ENCODE measurements around the gene PEF1. TPM values are rescaled to one million over a fixed set of nuclear protein-coding genes. Genes with fewer than 3 reads are reported as not detected.

The PEF1 gene
- total RNA-seq, 1 experiment from 2014 or later, result 40.3 TPM

DNA sequence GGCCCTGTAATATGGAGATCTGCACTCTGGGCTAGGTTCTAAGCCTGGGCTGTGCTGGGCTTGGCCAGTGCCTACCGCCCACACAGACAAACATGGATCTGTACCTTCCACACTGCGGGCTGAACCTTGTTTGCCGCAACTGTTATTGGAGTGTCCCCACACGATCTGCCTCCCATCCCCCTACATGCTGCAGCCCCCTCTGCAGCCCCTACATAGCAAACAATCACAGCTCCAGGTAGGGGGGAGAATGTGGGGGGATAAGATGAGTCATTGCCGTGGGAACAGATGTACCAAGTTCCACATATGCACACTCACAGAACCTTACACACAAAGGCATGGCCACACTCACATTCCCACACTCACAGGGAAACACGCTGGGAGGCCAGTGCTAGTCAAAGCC is 29.3 kb downstream of the PEF1 start:
- no peak overlapping the region for H3K4me3 Mint-ChIP-seq
- H3K4me1 Mint-ChIP-seq, result peaks cover 15 to 17% of the 10 kb centered on the region in 2 experiments

More for the DNA sequence above, 29.3 kb downstream of the PEF1 start:
- Histone ChIP-seq H3K27me3 (ENCODE audit: insufficient read depth, low read length) (peaks cover 11% of the 10 kb centered on the region; the same call in 1 of the 2 replicates), H4K91ac (ENCODE audit: insufficient read length, low read depth, low read length) (no peak overlapping the region), H2BK12ac (ENCODE audit: insufficient read length, low read depth, low read length) (no peak overlapping the region), H3K9me3 (ENCODE audit: control insufficient read depth, low read depth, low read length) (no peaks in the 10 kb centered on the region), H3K14ac (ENCODE audit: insufficient read depth, low read length) (no peak overlapping the region), H3K4me1 (ENCODE audit: insufficient read depth, low read length) (no peaks in the 10 kb centered on the region), H3T11ph (ENCODE audit: low read length) (no peak overlapping the region), H2BK120ac (ENCODE audit: low read depth, low read length, poor library complexity, severe bottlenecking) (no peak overlapping the region), H3K79me1 (ENCODE audit: insufficient read depth, low read depth, low read length, poor library complexity, severe bottlenecking) (no peaks in the 10 kb centered on the region), H3K23ac (ENCODE audit: insufficient read length, low read depth, low read length) (no peak overlapping the region), H3K4me2 (ENCODE audit: insufficient read depth, insufficient read length, low read length) (no peak overlapping the region), H3K4ac (ENCODE audit: low read depth, low read length) (no peak overlapping the region), H2BK20ac (ENCODE audit: low read depth, low read length, poor library complexity, severe bottlenecking) (no peak overlapping the region), H2AK5ac (ENCODE audit: insufficient read length, low read length) (no peak overlapping the region), H3K79me2 (ENCODE audit: insufficient read depth, low read length) (no peaks in the 10 kb centered on the region), H3K23me2 (ENCODE audit: insufficient read length, low read depth, low read length, poor library complexity, severe bottlenecking) (peaks cover 5% of the 10 kb centered on the region), H4K8ac (replicated peaks; ENCODE audit: insufficient read length, low read depth, low read length) (no peak overlapping the region), H3K56ac (ENCODE audit: insufficient read length, low read depth, low read length) (no peak overlapping the region), H2AFZ (ENCODE audit: low read length) (no peak overlapping the region), H4K20me1 (ENCODE audit: control insufficient read depth, insufficient read depth, insufficient read length) (peaks cover 2% of the 10 kb centered on the region), H2BK5ac (ENCODE audit: insufficient read length, low read length) (no peak overlapping the region), H3K27ac (ENCODE audit: insufficient read length, low read depth, low read length) (no peak overlapping the region), H3K18ac (ENCODE audit: insufficient read length, low read depth, low read length) (no peak overlapping the region), H4K5ac (ENCODE audit: insufficient read length, low read depth, low read length) (no peak overlapping the region), H2BK15ac (ENCODE audit: low read depth, low read length) (no peak overlapping the region), H3K9ac (ENCODE audit: extremely low read depth, insufficient read length, low read length) (no peak overlapping the region)
- no CpG with 5 or more reads among the region's 6 CpGs for WGBS (ENCODE audit: extremely low coverage, insufficient read length, low lambda C conversion rate)
- TF ChIP-seq, protein P1, sequence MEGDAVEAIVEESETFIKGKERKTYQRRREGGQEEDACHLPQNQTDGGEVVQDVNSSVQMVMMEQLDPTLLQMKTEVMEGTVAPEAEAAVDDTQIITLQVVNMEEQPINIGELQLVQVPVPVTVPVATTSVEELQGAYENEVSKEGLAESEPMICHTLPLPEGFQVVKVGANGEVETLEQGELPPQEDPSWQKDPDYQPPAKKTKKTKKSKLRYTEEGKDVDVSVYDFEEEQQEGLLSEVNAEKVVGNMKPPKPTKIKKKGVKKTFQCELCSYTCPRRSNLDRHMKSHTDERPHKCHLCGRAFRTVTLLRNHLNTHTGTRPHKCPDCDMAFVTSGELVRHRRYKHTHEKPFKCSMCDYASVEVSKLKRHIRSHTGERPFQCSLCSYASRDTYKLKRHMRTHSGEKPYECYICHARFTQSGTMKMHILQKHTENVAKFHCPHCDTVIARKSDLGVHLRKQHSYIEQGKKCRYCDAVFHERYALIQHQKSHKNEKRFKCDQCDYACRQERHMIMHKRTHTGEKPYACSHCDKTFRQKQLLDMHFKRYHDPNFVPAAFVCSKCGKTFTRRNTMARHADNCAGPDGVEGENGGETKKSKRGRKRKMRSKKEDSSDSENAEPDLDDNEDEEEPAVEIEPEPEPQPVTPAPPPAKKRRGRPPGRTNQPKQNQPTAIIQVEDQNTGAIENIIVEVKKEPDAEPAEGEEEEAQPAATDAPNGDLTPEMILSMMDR (conservative IDR thresholded peaks at IDR 0.05), result no peak
- H3K27ac Mint-ChIP-seq, result no peak overlapping the region
- H3K36me3 Mint-ChIP-seq (ENCODE audit: insufficient read depth in 1 of 3, low read depth in 3 of 3), result no peaks in the 10 kb centered on the region; a peak in 1 of 7 replicates
- DNase-seq, result no peak
- no peaks in the 10 kb centered on the region for H3K9me3 Mint-ChIP-seq
- H3K27me3 Mint-ChIP-seq (ENCODE audit: low read depth), result peaks cover 48% of the 10 kb centered on the region
